Thoracic aorta (tissue), 2 donors: ENCODE measurements around the gene TET2. TPM values are rescaled to one million over a fixed set of nuclear protein-coding genes. Genes with fewer than 3 reads are reported as not detected.

ENCODE experiments used
- ATAC-seq: fragments of 150-250 bp; one replicate; pipeline ENCODE4 v1.8.0; 2017; ENCODE audit warnings: low read depth; ENCODE audit not compliant: insufficient number of reproducible peaks, low FRiP score
- DNase-seq: peaks from one replicate; pipeline ENCODE4 v3.0.0-alpha.2; 2020; ENCODE audit warnings: low spot score
- H3K27ac ChIP-seq, 2 donors: fragments of 200-600 bp; sonication (generic); 1 replicate in 1 of 2; 2 replicates in 1 of 2; pipeline ENCODE4 v1.5.1; 2016; ENCODE audit warnings: mild to moderate bottlenecking in 2 of 2, moderate library complexity in 2 of 2
- H3K27me3 ChIP-seq: fragments of 200-600 bp; sonication (generic); replicated peaks from 2 replicates; pipeline ENCODE4 v1.6.0; 2016; ENCODE audit warnings: mild to moderate bottlenecking; ENCODE audit not compliant: insufficient read depth
- H3K36me3 ChIP-seq: fragments of 200-600 bp; sonication (generic); one replicate; pipeline ENCODE4 v1.5.1; 2016
- H3K4me1 ChIP-seq, 2 donors: fragments of 200-600 bp; sonication (generic); 1 replicate in 1 of 2; 2 replicates in 1 of 2; pipeline versions ENCODE4 v1.5.1 to v1.6.0; 2016; ENCODE audit warnings: low read depth in 2 of 2, mild to moderate bottlenecking in 1 of 2; ENCODE audit not compliant: control insufficient read depth in 1 of 2
- H3K4me3 ChIP-seq: fragments of 200-600 bp; sonication (generic); 2 replicates; pipeline ENCODE4 v1.5.1; 2016; ENCODE audit warnings: mild to moderate bottlenecking
- H3K9me3 ChIP-seq: fragments of 200-600 bp; sonication (generic); 2 replicates; pipeline ENCODE4 v1.5.1; 2016
- CTCF ChIP-seq: fragments of 200-600 bp; sonication (generic); IDR thresholded peaks from one replicate; pipeline ENCODE4 v1.5.1; 2019; ENCODE audit warnings: antibody characterized with exemption
- total RNA-seq, 2 donors: library from RNA; depleted of rRNA; stranded (reverse); fragments of >200 nt; gene quantifications; one replicate each; pipeline versions ENCODE4 v1.1.0 to v1.2.3, GENCODE V29; 2016

Gene TET2
- total RNA-seq, 2 donors from 2014 or later: 23.6 to 31.7 TPM

- no peak for TF ChIP-seq CTCF
- no peak overlapping the region for H3K4me3 ChIP-seq
- no peaks in the 10 kb centered on the region for H3K9me3 ChIP-seq
- H3K36me3 ChIP-seq: no peaks in the 10 kb centered on the region
- no peaks in the 10 kb centered on the region for H3K27me3 ChIP-seq
- peaks cover 14 to 27% of the 10 kb centered on the region in 2 donors for H3K4me1 ChIP-seq
- no peak overlapping the region for H3K27ac ChIP-seq
- ATAC-seq: no peak
- DNase-seq: no peak
Measured at GRCh38 chr4:105154576-105154975, 7.9 kb downstream of the TET2 start.

- Histone ChIP-seq H3K9me3 (no peaks in the 10 kb centered on the region), H3K4me3 (no peak overlapping the region), H3K36me3 (no peaks in the 10 kb centered on the region), H3K4me1 (peaks cover 7 to 18% of the 10 kb centered on the region in 2 donors), H3K27ac (no peak overlapping the region), H3K27me3 (no peaks in the 10 kb centered on the region)
- TF ChIP-seq CTCF: no peak
- no peak for ATAC-seq
- DNase-seq: no peak
Measured at GRCh38 chr4:105155426-105155825, 8.8 kb downstream of the TET2 start.

GRCh38 chr4:105158837-105159236 lies 12.2 kb downstream of the TET2 start:
- H3K9me3 ChIP-seq: no peaks in the 10 kb centered on the region
- H3K27me3 ChIP-seq: no peaks in the 10 kb centered on the region
- peaks cover 6 to 11% of the 10 kb centered on the region in 2 donors for H3K4me1 ChIP-seq
- TF ChIP-seq CTCF: no peak
- no peak overlapping the region for H3K4me3 ChIP-seq
- no peak overlapping the region for H3K27ac ChIP-seq
- DNase-seq (no peak), ATAC-seq (no peak)
- H3K36me3 ChIP-seq: no peaks in the 10 kb centered on the region

GRCh38 chr4:105162123-105162796 lies 15.6 kb downstream of the TET2 start:
- Histone ChIP-seq H3K4me1 (peaks cover 0 to 6% of the 10 kb centered on the region in 2 donors), H3K27me3 (no peaks in the 10 kb centered on the region), H3K27ac (no peak overlapping the region), H3K9me3 (no peaks in the 10 kb centered on the region), H3K4me3 (no peak overlapping the region), H3K36me3 (no peaks in the 10 kb centered on the region)
- DNase-seq (no peak), ATAC-seq (no peak)
- TF ChIP-seq CTCF: no peak

GRCh38 chr4:105164548-105164947 lies 17.9 kb downstream of the TET2 start:
- Histone ChIP-seq H3K9me3 (no peaks in the 10 kb centered on the region), H3K4me1 (peaks cover 0 to 6% of the 10 kb centered on the region in 2 donors), H3K4me3 (no peak overlapping the region), H3K27ac (no peak overlapping the region), H3K36me3 (no peaks in the 10 kb centered on the region), H3K27me3 (no peaks in the 10 kb centered on the region)
- no peak for DNase-seq
- ATAC-seq: no peak
- TF ChIP-seq CTCF: no peak
